ENCODE data around the gene FOSL2.

FOSL2 gene

DNA sequence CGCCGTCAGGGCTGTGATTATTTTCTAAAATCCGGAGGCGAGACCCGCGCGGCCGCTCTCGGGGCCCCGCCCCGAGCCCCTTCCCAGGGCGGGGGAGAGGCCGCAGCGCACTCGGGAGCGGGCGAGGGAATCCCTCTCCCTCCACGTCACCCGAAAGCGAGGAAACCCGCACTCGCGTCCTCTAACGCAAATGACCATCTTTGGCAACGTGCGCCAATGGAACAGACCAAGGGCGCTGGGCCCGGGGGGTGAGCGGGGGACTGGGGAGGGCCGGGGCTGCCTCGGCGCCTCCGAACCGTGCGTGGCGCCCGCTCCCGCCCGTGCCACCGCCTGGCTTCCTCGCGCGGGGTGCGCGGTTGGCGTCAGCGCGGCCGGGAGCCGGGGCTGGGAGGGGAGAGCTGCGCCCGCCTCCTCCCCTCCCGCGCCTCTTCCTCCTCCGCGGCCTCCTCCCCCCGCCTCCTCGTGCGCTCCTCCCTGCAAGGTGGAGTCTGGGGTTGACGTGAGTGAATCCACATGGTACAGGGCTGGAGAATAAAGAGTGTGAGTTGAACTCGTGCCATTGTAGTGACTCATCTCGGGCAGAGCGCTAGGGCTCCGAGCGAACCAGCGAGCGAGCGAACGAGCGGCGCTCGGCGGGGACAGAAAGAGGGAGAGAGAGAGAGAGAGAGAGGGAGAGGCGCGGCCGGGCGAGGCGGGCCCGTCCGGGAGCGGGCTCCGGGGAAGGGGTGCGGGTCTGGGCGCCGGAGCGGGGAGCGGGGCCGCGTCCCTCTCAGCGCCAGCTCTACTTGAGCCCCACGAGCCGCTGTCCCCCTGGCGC, at the start of gene FOSL2:
FOSL2 (plus strand) TSS at position 562 of the 817 bp plus-strand sequence. CDS start 863 bp downstream, outside the sequence.
- DNase-seq, result peak; percentile 97

DNA sequence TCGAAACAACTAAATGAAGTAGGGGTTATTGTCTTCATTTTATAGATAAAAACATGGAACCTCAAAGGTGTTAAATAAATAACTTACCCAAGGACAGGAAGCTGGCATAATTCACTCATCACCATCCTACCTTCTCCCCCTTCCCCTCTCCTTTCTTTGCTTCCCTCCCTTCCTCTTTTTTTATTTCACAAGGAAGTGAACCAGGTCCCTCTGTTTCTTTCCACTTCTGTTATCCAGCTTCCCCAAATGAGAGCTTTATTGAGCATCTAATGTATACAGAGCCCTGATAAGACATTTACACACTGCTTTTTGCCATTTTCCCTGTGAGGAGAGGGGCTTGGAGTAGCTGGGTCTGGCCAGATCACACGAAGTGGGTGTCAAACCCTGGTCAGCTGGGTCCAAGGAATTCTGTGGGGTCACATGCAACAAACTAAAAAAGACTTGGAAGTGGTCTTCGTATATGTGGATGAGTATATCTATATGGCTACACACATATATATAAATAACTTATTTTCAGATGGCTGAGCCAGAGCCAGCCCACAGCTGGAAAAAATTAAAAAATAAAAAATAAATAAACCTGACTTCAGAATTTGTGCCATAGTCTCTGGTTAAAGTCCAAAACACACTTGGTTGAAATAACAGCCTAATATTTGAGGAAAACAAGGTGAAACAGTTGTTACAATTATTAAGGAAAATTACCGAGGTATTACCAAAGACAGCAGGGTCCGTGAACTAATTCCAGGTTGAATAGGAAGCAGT, 49.3 kb upstream of the FOSL2 start:
- DNase-seq, result no peak

DNA sequence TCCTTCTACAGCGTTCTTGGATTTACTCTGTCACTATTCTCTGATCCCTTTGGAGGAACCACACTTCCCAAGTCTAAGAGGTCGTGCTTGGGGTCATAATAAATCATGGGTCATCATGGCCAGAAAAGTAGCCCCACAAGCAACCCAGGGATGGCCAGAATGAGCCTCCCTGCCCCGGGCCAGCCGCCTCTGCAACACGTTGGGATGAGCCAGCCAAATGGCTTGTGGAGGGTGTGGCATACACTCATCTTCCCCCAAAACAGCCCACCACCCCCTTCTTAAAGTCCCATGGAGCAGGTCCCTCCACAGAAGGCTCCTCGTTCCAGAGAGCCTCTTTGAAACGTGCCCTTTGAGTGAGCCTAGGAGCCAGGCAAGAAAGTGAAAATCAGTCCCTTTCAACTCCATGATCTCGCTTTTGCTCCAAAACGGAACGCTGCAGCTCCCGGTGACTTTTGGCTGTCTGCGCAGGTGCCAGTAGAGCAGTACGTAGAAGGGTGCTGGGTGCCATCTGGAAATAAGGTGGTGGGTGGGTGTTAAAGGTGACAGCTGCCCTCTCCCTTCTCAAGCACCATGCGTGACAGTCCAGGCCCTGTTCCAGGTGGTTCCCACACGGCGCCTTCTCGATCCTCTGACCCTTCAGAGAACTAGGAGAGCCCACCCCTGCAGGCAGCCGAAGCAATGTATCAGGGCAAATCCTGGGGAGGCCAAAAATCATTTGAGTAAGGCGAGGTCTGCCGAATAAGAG, 48.5 kb upstream of the FOSL2 start:
- no peak for DNase-seq

DNA sequence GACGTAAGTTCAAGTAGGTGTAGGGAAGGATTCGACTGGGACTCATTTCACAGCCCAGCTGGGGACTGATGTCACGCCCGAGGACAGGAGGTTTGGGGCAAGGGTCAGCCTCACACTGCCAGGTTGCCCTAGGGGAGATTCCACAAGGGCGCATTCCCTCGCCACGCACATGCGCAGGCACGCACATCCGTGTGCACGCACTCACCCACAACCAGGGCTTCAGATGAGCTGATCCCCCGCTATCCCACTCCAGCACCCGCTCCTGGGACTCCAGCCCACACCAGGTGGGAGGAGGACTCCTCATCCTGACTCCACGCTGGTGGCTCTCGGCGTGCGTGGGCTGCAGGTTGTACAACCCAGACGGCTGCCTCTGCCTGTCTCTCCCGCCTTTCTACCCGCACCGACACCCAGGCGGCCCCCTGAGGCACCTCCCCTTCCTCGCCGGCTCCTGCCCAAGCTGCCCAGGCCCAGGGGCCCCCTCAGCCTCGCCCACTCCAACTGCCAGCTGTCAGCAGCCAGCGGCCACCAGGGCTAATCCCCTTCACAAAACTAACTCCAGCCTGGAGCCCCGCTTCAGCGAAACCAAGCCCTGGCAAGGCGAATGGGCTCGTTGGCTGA, 47.8 kb upstream of the FOSL2 start:
- DNase-seq, result no peak

DNA sequence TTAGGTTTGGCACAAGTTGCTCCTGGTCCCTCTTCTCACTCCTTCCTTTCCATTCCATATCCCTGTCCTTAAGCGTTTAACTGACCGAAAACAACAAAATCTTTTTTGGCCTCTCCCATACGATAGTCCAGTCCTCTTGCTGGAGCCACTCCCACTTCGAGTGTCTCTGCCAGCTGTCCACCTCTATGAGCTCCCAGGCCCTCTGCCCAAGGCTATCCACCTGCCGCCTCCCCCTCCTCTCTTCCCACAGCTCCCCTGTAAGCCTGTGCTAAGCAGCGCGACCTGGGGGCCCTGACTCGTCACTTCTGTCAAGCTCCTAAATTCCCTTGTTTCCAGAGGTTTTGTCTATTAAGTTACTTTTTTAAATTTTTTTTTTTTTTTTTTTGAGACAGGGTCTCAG, 47.0 kb upstream of the FOSL2 start:
- peak; percentile 5 for DNase-seq

DNA sequence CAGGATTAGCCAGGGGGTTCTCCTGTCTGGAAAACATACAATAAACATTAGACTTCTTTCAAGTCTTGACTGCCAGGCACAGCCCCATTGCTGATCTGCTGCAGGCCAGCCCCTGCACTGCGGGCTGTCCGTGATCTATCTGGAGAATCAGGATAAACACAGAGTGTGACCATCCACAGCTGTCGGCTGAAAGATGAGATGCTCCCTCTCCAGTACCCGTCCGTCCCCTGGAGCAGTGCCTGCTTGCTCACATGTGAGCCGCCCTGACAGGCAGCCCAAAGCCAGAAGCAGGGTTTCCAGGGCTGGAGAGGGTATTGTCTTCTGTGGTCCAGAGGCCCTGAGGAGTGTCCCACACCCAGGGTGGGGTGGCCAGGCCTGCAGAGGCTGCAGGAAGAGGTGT, 46.1 kb upstream of the FOSL2 start:
- peak; percentile 7 for DNase-seq

DNA sequence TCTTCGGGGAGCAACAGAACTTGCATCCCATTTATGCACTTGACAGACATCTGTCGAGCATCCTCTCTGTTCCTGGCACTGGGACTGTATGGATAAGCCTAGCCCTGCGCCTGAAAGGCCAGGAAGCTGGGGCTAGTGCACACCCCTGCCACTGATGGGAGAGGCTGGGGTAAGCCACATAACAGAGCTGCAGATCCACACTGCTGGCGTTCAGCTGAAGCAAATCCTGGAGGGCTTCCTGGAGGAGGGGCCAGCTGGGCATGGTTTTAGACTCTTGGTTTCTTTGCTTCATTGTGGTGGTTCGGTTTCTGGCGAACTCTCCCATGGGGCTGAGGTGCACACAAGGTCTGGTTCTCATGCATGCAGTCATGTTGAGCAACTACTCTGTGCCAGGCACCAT, 45.5 kb upstream of the FOSL2 start:
- no peak for DNase-seq

DNA sequence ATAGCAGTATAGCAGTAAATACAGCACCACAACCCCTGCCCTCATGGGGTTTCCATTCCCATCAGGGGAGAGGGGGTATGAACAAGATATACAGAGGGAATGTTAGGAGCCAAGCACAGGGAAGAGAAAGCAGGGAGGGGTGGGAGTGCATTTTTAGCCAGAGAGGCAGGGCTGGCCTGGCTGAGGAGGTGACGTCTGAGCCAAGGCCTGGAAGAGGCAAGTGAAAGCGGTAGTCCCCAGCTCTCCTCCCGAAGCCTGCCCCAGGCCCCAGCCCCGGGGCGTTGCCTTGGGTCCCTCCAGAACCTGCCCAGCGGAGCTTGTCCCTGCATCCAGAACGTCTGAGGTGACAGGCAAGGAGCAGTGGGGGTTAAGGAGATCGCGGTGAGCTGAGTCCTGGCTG, 45.1 kb upstream of the FOSL2 start:
- no peak for DNase-seq

DNA sequence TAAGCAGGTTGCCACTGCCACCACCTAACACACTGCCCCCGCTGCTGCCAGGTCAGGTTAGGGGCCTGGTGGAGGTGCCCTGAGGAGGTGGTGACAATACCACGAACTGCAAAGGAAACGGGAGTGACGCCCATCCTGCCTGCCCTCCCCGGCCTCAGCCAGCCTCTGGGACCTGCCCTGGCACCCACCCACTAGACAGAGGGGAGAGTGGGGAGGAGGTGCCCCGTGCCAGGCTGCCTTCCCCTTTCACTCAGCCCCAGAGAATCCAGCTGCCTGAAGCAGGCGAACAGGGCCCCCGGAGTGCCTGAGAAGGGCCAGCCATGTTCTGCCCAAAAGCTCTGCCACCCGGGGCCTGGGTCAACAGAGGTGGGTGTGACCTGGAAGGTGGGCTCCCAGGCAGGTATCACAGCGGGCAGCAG, 44.5 kb upstream of the FOSL2 start:
- DNase-seq, result no peak

DNA sequence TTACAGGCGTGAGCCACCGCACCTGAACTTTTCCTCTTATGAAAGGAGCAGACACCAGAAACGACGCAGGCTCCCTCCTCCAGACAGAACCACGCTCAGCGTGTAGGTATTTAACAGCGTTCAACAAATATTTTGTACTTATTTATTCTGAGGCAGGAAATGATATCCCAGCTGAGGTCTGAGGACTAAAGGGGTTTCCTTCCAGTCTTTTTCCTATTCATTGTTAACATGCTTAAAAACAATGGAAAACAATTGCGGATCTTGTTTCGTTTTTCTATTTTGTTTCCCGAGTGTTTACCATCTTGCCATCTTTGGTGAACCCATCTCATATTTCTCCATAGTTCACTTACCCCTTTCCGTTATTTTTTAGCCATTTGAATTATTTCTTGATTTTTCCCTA, 43.7 kb upstream of the FOSL2 start:
- DNase-seq, result no peak

DNA sequence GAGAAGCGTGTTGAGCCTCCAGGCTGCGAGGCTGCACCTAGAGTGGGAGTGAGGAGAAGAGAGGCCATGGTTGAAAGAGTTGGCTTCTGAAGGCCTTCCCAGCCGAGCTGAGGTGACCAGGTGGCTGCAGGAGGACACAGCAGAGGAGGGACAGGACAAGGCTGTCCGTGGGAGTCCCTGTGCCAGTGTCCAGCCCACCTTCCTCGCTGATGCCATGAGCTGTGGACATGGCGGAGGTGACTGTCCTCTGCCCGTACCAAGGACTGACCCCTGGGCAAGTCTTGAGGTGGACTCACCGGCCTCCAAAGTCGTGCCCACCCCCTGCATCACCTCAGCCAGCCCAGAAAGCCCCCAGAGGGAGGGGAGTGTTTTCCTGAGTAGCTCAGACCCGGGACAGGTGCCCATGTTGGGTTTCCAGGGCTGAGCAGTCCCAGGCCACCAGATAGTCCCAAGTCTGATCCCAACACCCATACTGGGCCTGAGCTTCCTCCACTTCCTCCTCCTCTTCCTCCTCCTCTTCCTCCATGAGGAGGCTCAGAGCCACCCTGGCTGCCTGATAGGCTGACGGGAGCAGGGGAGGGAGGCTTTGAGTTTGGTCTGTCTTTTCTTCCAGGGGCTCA, 43.0 kb upstream of the FOSL2 start:
- no peak for DNase-seq

DNA sequence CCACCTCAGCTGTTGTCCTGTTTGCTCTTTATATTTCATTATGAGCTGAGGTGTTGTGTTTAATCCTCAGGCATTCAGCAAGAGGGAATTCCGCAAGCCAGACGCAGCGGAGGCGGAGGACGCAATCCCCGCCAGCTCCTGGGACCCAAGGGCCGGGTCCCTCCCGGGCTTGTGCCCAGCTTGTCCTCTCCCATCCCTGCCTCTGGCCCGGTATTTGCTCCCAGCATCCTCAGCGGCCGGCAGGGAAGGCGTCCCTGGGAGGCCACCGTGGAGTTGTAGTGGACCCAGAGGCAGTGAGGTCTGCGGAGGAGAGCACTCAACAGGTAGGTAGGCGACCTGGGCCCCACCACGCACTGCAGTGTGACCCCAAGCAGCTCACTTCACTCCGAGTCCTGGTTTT, 42.5 kb upstream of the FOSL2 start:
- no peak for DNase-seq

DNA sequence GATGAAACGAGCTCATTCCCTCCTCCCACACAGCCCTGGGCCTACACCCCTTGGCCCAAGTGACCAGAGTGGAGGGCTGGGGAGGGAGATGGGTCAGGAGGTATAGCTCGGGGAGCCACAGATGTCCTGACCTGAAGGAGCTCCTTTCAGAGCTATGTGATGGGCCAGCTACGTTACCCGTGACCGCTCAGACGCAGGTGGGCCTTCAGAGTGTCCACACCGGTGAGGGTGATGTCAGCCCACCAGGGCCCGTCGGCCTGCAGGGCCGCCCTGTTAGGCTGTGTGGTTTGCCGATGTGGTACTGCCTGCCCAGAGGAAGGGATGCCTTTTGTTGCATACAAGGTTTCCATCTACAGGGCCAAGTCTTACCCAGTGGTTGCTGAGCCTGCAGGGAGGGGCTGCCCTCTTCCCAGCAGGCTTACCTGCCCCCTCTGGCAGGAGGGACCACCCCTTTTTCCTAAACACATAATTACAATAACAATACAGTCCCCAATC, 41.8 kb upstream of the FOSL2 start:
- DNase-seq, result no peak

DNA sequence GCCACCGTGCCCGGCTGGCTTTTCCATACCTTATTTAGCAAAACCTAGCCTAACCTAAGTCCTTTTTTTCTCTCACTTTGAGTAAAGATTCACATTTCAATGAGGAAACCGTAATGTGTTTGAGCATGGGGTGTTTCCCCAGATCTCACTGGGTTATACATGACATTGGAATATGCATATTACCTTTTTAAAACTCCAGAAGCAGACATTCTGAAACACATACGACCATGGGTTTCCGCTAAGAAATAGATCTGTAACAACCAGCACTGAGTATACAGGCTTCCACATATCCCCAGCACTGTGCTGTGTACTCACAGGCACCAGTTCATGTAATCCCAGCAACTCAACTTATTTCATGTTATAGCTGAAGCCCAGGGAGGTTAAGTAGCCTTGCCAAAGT, 41.0 kb upstream of the FOSL2 start:
- DNase-seq, result no peak

DNA sequence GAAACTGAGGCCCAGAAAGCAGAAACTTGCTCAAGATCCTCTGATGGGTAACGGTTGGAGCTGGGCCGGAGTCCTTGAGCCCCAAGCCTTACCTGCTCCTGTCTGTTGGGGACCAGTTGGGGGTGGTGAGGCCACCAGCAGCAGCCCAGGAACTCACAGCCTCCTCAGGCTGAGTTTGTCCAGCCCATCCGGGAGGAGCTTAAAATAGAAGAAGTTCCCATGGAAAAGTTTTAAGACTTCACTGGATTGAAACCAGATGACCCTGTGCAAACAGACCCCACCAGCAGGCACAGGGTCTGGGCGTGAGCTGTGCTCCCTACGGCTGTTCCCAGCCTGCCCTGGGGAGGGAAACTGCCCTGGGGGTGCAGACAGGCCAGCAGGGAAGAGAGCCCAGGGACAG, 40.6 kb upstream of the FOSL2 start:
- DNase-seq, result no peak

DNA sequence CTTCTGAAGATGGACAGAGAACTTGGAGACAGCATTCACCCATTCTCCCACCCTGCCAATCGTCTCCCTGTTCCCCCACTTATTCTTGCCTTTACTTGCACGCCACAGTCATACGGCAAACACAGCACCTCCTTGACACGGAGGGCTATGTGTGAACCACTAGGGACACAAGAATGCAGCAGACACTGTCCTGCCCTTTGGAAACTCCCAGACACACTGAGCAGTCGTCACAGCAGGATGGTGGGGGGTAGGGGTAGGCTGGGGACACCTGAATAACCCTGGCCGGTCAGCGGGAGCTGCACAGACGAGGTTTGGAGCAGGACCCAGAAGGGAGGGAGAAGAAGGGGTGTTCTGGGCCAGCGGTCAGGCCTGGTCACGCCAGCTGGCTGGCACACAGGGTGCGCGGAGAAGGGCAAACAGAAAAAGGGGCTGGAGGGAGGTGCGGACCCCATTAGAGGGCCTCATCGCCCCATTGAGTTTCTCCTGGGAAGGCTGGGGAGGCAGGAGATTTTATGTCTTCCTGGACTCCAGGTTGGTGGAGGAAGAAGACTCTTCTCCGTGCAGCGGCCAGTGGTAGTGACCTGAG, 40.0 kb upstream of the FOSL2 start:
- DNase-seq, result no peak

DNA sequence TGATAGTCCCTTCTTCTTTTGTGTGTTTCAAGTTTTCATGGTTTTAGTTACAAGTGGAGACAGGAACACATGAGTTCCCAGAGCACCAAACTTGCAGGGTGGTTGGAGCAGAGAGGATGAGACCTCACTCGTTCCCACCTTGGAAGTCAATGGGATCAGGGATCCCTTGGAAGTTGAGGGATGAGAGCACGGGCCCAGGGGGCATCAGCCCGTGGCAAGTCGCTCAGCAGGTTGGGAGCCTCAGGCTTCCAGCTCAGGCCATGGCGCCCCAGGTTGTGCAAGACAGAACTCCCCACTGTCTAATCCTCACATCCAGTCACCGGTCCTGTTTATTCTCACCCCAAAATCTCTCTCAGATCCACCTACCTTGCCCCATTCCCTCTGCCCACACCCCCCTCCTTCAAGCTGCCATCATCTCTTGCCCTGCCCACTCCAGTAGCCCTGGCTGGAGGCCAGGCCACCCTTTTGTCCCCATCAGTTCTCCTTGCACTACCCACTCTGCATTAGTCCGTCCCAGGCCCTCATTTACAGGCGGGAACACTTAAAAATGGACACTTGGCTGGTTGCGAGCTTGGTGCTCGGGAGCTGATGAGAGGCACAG, 37.6 kb upstream of the FOSL2 start:
- DNase-seq, result no peak

DNA sequence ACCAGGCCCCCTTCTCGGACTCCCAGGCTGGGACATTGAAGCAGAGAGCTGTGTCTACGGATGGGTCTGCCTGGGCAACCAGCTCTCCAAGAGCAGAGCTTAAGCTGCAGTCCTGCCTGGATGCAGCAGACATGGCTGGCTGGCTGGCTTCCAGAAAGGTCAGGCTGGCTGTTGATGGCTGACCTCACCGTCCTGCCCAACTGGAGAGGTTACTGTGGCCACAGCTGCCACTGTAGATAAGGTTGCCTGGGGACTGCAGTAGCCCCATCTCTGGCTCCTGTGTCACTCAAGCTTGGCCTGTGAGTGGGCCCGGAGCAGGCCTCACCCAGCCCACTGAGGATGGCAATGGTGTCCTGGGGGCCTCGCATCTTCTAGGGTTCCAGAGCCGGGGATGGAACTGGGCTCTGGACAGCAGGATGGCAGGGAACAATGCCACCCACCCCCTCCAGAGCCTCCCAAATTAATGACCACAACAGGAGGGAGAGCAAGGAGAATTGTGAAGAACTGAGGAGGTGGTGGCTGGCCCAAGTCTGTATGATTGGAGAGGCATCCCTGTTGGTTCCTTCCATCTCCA, 37.0 kb upstream of the FOSL2 start:
- DNase-seq, result peak; percentile 15

DNA sequence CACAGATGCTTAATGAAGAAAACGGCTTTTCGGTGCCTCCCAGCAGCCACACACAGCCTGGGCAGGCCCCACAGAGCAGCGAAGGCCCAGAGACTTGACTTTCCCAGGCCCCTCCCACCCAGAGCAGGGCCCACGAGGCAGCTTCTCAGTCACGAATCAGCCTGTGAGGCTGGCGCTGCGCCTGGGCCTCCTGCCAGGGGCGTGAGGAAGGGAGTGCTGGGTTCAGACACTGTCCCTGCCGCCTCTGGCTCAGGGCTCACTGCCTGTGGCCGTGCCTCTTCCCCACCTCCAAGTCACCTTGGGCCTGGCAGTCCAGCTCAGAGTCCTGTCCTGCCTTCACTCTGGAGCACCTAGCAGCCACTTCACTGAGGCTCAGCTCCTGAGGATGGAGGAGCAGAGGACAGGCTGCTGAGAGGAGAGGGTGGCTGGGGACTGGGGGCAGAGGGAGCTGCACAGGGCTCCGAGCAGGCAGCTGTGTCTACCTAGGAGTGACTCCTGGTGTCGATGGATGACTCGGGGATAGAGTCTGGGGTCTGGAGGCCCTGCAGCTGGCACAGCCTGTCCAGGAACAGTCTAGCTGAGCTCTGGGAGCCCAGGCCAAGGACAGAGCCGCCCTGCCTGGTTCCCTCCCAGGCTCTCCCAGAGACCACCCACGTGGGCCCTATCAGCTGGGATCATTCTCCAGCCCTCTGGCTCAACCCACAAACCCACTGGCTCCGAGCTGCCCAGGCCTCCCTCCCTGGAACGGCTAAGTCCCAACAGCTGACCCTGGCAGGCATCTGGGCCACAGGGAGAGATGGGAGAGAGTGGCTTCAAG, 36.4 kb upstream of the FOSL2 start:
- peak; percentile 70 for DNase-seq

DNA sequence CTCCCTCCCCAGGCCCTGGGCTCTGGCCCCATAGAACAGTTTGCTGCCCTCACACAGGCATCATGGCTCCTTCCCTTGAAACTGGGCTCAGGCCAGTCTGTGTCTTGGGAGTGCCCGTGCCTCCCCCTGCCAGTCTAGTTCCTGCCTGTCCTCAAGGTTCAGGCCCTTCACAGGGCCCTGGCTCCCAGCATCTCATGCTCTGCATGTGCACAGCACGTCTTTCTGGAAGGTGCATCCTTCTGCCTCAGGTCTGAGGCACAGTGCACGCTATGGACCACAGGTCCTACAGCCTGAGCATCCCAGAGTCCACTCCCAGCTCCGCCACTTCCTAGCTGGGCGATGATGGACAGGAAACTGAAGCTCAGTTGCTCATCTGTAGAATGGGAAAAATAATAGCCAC, 35.6 kb upstream of the FOSL2 start:
- no peak for DNase-seq
